ENCODE data around the gene ESPNL. TPM values are rescaled to one million over a fixed set of nuclear protein-coding genes. Genes with fewer than 3 reads are reported as not detected.

Gene ESPNL
- total RNA-seq, 1 donor from 2014 or later = 0.40 TPM

GRCh38 chr2:238176613-238177012 is 76.5 kb downstream of the ESPNL start:
- H3K9me3 Mint-ChIP-seq = no peaks in the 10 kb centered on the region
- DNase-seq (ENCODE audit: low read depth, low spot score) = no peak
- no peaks in the 10 kb centered on the region for H3K27me3 Mint-ChIP-seq (ENCODE audit: low read depth)
- no peak overlapping the region for H3K27ac Mint-ChIP-seq (ENCODE audit: unreplicated experiment)
- peaks cover 24% of the 10 kb centered on the region for H3K36me3 Mint-ChIP-seq (ENCODE audit: low read depth)
- no peak overlapping the region for H3K4me3 Mint-ChIP-seq
- TF ChIP-seq CTCF (conservative IDR thresholded peaks at IDR 0.05) = no peak
- H3K4me1 Mint-ChIP-seq = no peaks in the 10 kb centered on the region

- no peak for DNase-seq (ENCODE audit: low read depth, low spot score)
- Mint-ChIP-seq H3K4me3 (no peak overlapping the region), H3K27me3 (ENCODE audit: low read depth) (no peaks in the 10 kb centered on the region), H3K9me3 (no peaks in the 10 kb centered on the region), H3K27ac (ENCODE audit: unreplicated experiment) (no peak overlapping the region), H3K4me1 (no peaks in the 10 kb centered on the region), H3K36me3 (ENCODE audit: low read depth) (peaks cover 28% of the 10 kb centered on the region)
- no peak for TF ChIP-seq CTCF (conservative IDR thresholded peaks at IDR 0.05)
Observed at GRCh38 chr2:238180554-238180953, 80.4 kb downstream of the ESPNL start.

GRCh38 chr2:238182362-238182761 is 82.2 kb downstream of the ESPNL start:
- H3K4me3 Mint-ChIP-seq = no peak overlapping the region
- no peak overlapping the region for H3K27ac Mint-ChIP-seq (ENCODE audit: unreplicated experiment)
- DNase-seq (ENCODE audit: low read depth, low spot score) = no peak
- peaks cover under 1% of the 10 kb centered on the region for H3K4me1 Mint-ChIP-seq
- H3K9me3 Mint-ChIP-seq = no peaks in the 10 kb centered on the region
- H3K27me3 Mint-ChIP-seq (ENCODE audit: low read depth) = no peaks in the 10 kb centered on the region
- peaks cover 26% of the 10 kb centered on the region for H3K36me3 Mint-ChIP-seq (ENCODE audit: low read depth)
- no peak for TF ChIP-seq CTCF (conservative IDR thresholded peaks at IDR 0.05)

Other genes with a start within 250 kb of the ESPNL start
- gene RAMP1, start 240.7 kb upstream of the ESPNL start, total RNA-seq = 0.58 and 0.91 TPM in 2 replicates
- 56.8 and 62.3 TPM in 2 replicates for gene UBE2F, start 133.3 kb upstream of the ESPNL start, total RNA-seq
- gene SCLY, start 39.3 kb upstream of the ESPNL start, total RNA-seq = 46.1 and 49.8 TPM in 2 replicates
- 0.23 and 0.25 TPM in 2 replicates for gene KLHL30, start 38.3 kb downstream of the ESPNL start, total RNA-seq
- 2.6 and 2.8 TPM in 2 replicates for gene ERFE, start 58.6 kb downstream of the ESPNL start, total RNA-seq
- gene ILKAP, start 103.4 kb downstream of the ESPNL start, total RNA-seq = 63.2 and 65.8 TPM in 2 replicates
- 143 and 152 TPM in 2 replicates for gene HES6, start 139.7 kb downstream of the ESPNL start, total RNA-seq
- 8.6 TPM in 2 replicates for gene PER2, start 188.3 kb downstream of the ESPNL start, total RNA-seq
- 19.3 and 20.7 TPM in 2 replicates for gene TRAF3IP1, start 220.2 kb downstream of the ESPNL start, total RNA-seq

Measured in neural crest cell (in vitro differentiated cells).